Measurements from ENCODE around the gene TOB2. TPM values are rescaled to one million over a fixed set of nuclear protein-coding genes. Genes with fewer than 3 reads are reported as not detected.
"Not testable (repeated sequence)": the region's sequence is repeated elsewhere in the genome, so short reads cannot be mapped to it uniquely, and the experiment has no call there.

Gene TOB2
- total and polyA plus RNA-seq, 2 donors: 20.9 to 34.0 TPM

DNA sequence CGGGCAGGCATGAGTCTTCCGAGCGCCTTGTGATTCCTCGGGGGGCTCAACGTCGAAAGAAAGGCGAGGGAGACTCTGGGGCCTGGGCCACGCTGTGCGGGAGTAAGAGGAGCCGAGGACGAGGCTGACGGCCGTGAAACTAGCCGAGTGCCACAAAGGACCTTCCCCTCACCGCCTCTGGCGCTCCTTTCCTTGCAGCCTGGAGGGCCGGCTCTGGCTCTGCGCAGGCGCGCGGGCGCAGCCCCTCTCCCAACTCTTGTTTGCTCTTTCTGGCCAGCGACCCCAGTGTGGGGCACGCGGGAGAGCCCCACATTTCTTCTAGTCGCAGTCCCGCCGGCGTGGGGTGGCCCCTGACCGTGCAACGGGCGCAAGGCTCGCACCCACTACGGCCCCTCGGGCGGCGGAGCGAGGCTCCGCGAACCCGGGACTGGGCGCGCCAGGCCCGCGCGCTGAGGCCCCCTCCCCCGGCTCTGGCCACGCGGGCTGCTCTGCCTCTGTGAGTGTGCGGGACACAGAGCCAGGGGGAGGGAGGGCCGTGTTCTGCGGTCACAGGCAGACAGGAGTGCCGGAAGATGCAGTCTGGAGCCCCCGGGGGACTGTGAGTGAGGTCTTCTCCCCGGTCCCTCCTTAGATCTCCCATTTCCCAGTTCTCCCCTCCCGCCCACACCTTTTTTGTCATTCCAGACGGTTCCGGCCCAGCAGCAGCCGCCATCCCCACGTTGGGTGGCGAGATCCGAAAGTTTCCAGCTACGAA lies 1.0 kb upstream of the TOB2 start:
- Histone ChIP-seq H3K4me3 (ENCODE audit: low read depth, low read length) (peak overlapping the region; percentile 60), H3K27ac (ENCODE audit: low read depth) (peak overlapping the region; percentile 97), H3K36me3 (ENCODE audit: insufficient read depth) (no peaks in the 10 kb centered on the region), H3K4me1 (ENCODE audit: insufficient read depth) (no peaks in the 10 kb centered on the region)
- under 1% methylated on average over 63 of the region's 63 CpGs for WGBS
- peak; percentile 36 for DNase-seq (ENCODE audit: extremely low spot score)

DNA sequence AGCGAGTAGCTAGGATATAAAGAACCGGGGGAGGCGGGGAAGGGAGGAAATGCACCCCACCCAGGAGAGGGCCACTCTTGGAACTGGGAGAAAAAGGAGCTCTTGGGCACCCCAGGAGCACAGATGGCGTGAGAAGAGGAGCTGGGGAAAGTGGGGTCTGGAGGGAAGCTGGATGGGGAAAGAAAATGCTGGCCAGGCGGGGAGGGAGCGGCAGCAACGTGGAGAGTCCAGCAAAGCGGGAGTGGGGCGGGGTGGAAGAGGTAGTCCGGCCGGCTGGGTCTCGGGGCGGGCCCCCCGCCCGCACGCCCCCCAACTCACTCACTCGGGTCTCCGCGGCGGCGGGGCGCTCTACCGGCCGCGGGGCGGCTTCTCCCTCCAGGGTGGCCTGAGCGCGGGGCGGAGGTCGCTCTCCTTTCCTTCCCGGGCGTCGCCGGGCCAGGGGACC lies 522 bp downstream of the TOB2 start:
- Histone ChIP-seq H3K27ac (ENCODE audit: low read depth) (peak overlapping the region; percentile 93), H3K36me3 (ENCODE audit: insufficient read depth) (no peaks in the 10 kb centered on the region), H3K4me3 (ENCODE audit: low read depth, low read length) (peak overlapping the region; percentile 93), H3K4me1 (ENCODE audit: insufficient read depth) (no peaks in the 10 kb centered on the region)
- DNase-seq (ENCODE audit: extremely low spot score): no peak
- under 1% methylated on average over 34 of the region's 34 CpGs for WGBS

DNA sequence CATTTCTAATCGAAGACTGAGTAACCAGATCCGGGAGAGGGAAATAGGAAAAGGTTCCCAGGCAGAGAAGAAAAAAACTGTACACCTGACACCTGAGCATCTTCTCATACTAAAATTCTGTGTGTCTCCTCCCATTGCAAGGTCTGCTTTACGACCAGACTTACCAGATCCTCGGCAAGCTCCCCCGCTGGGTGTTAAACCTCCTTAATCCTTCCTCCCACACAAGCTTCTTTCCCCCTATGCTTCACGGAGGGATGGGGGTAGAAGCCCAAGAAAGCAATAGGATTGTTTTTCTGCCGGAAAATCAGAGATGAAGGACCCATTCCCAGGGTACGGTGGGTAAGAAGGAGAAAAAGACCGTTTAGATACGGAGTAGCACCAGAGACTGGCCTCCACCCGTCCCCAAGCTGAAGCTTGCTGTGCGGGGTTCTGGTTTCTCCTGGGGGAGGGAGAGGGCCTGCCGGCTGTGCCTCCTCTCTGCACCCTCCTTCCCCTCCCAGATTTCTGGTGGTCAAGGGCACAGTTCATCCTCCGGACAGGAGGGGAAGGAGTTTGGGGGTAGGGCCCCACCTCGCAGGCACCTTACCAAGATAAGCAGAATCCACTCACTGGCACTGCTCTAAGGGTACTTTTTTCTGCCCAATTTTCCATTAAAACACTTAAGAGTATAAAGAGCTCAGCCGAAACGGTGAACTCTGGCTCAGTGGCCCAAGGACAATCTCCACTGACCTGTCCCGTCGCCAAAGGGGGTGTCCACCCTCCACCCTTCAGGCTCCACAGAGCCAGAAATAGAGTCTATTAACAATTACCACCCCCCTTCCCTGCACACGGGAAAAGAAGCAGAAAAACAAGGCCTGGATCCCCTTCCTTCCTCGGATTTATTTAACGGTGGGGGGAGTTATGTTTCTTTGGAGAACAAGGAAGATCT lies 1.2 kb downstream of the TOB2 start:
- no peaks in the 10 kb centered on the region for H3K36me3 ChIP-seq (ENCODE audit: insufficient read depth)
- H3K4me3 ChIP-seq (ENCODE audit: low read depth, low read length): peak overlapping the region; percentile 93
- no peaks in the 10 kb centered on the region for H3K4me1 ChIP-seq (ENCODE audit: insufficient read depth)
- peak overlapping the region; percentile 93 for H3K27ac ChIP-seq (ENCODE audit: low read depth)
- under 1% methylated on average over 22 of the region's 22 CpGs for WGBS
- DNase-seq (ENCODE audit: extremely low spot score): no peak

GRCh38 chr22:41444360-41445128 lies 2.1 kb downstream of the TOB2 start:
- H3K36me3 ChIP-seq (ENCODE audit: insufficient read depth): no peaks in the 10 kb centered on the region
- peak; percentile 97 for DNase-seq (ENCODE audit: extremely low spot score)
- peak overlapping the region; percentile 93 for H3K4me3 ChIP-seq (ENCODE audit: low read depth, low read length)
- under 1% methylated on average over 35 of the region's 35 CpGs for WGBS
- peak overlapping the region; percentile 93 for H3K27ac ChIP-seq (ENCODE audit: low read depth)
- H3K4me1 ChIP-seq (ENCODE audit: insufficient read depth): no peaks in the 10 kb centered on the region

- 82% methylated on average over 2 of the region's 2 CpGs for WGBS
- Histone ChIP-seq H3K4me1 (ENCODE audit: insufficient read depth) (no peaks in the 10 kb centered on the region), H3K36me3 (ENCODE audit: insufficient read depth) (no peaks in the 10 kb centered on the region), H3K27ac (ENCODE audit: low read depth) (no peak overlapping the region), H3K4me3 (ENCODE audit: low read depth, low read length) (no peak overlapping the region)
- no peak for DNase-seq (ENCODE audit: extremely low spot score)
Measured at GRCh38 chr22:41442240-41442792, 4.3 kb downstream of the TOB2 start.

DNA sequence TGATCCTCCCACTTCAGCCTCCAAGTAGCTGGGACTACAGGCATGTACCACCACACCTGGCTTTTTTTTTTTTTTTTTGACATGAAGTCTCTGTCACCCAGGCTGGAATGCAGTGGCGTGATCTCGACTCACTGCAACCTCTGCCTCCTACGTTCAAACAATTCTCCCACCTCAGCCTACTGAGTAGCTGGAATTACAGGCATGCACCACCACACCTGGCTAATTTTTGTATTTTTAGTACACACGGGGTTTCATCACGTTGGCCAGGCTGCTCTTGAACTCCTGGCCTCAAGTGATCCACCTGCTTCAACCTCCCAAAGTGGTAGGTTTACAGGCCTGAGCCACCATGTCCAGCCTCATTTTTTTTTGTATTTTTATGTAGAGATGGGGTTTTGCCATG lies 6.1 kb downstream of the TOB2 start:
- not testable (repeated sequence) for H3K4me1 ChIP-seq (ENCODE audit: insufficient read depth); H3K36me3 ChIP-seq (ENCODE audit: insufficient read depth); DNase-seq (ENCODE audit: extremely low spot score); H3K27ac ChIP-seq (ENCODE audit: low read depth); H3K4me3 ChIP-seq (ENCODE audit: low read depth, low read length)
- 88% methylated on average over 5 of the region's 5 CpGs for WGBS

- Histone ChIP-seq H3K4me3 (ENCODE audit: low read depth, low read length) (no peak overlapping the region), H3K4me1 (ENCODE audit: insufficient read depth) (no peaks in the 10 kb centered on the region), H3K27ac (ENCODE audit: low read depth) (no peak overlapping the region), H3K36me3 (ENCODE audit: insufficient read depth) (no peaks in the 10 kb centered on the region)
- no peak for DNase-seq (ENCODE audit: extremely low spot score)
- 87% methylated on average over 7 of the region's 7 CpGs for WGBS
Measured at GRCh38 chr22:41437198-41437597, 9.4 kb downstream of the TOB2 start.

DNA sequence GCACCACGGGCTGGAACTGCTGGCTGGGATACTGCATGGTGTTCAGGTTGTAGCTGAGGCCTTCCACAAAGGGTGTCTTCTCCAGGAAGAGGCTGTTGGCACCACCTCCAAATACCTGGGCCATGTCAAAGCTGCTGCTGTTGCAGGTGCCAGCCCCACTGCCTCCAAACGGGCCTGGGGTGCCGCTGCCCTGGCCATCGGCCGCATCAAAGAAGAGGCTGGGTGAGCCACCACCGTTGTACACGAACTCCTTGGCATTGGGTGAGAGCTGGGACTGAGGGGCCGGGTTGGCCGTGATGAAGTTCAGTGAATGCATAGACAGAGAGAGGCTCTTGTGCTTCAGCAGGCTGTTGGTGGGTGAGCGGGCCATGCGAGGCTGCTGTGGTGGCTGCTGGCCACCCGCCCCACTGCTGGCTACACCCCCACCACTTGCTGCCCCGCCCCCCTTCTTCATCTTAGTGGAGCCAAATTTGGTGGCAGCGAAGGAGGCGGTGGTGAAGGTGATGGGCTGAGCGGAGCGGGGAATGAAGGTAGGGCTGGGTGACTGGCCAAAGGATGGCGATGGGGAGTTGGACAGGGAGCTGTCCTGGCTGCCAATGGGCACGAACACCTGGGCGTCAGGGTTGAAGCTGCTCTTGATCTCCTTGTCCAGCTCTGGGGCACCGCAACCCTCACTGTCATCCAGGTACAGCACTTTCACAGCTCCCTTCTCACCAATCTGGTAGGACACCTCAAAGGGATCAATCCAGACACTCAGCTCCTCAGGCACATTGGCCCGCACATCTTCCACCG lies 10.1 kb downstream of the TOB2 start:
- H3K27ac ChIP-seq (ENCODE audit: low read depth): no peak overlapping the region
- H3K4me1 ChIP-seq (ENCODE audit: insufficient read depth): no peaks in the 10 kb centered on the region
- 88% methylated on average over 23 of the region's 23 CpGs for WGBS
- no peak overlapping the region for H3K4me3 ChIP-seq (ENCODE audit: low read depth, low read length)
- no peaks in the 10 kb centered on the region for H3K36me3 ChIP-seq (ENCODE audit: insufficient read depth)
- DNase-seq (ENCODE audit: extremely low spot score): no peak

DNA sequence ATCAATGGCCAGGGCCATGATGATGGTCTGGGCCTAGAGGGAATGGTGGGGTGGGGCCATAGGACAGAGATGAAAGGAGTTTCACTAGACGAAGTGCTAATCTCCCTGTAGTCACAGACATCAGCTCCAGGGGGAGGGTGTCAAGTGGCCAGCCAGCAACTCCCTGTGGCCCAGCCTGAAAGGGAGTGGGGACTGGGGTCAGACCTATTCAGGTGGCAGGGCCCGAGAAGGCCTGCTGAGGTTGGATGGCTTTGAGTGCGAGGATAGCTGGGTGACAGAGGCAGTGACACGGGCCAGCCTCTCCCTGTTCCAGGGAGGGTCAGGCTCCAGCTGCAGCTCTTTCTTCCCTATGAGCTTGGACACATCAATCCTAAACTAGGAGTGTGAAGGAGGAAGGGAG lies 11.0 kb downstream of the TOB2 start:
- Histone ChIP-seq H3K36me3 (ENCODE audit: insufficient read depth) (no peaks in the 10 kb centered on the region), H3K4me1 (ENCODE audit: insufficient read depth) (no peaks in the 10 kb centered on the region), H3K27ac (ENCODE audit: low read depth) (no peak overlapping the region), H3K4me3 (ENCODE audit: low read depth, low read length) (no peak overlapping the region)
- no peak for DNase-seq (ENCODE audit: extremely low spot score)
- 57% methylated on average over 4 of the region's 4 CpGs for WGBS

GRCh38 chr22:41434361-41435003 lies 12.1 kb downstream of the TOB2 start:
- H3K4me1 ChIP-seq (ENCODE audit: insufficient read depth); H3K36me3 ChIP-seq (ENCODE audit: insufficient read depth); H3K4me3 ChIP-seq (ENCODE audit: low read depth, low read length); DNase-seq (ENCODE audit: extremely low spot score); H3K27ac ChIP-seq (ENCODE audit: low read depth): not testable (repeated sequence)
- WGBS: 84% methylated on average over 5 of the region's 5 CpGs

DNA sequence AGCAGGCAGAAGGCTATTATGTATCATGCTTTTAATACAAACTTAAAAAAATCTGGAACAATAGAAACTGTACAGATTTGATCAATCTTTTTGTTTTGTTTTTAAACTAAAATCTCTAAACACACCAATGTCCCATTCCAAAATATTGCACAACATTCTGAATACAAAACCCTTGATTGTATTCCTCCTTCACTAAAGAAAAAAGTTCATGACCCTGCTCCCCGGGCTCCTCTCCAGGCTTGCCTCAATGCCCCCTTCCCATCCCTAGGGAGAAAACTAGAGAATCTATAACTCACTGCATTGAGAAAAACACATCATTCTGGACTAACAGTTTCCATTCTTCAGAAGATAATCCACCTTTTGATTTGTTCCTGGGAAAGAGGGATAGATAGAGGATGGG lies 13.1 kb downstream of the TOB2 start:
- H3K36me3 ChIP-seq (ENCODE audit: insufficient read depth); DNase-seq (ENCODE audit: extremely low spot score); H3K4me1 ChIP-seq (ENCODE audit: insufficient read depth); H3K27ac ChIP-seq (ENCODE audit: low read depth); H3K4me3 ChIP-seq (ENCODE audit: low read depth, low read length): not testable (repeated sequence)
- 88% methylated on average over 1 of the region's 1 CpG for WGBS

DNA sequence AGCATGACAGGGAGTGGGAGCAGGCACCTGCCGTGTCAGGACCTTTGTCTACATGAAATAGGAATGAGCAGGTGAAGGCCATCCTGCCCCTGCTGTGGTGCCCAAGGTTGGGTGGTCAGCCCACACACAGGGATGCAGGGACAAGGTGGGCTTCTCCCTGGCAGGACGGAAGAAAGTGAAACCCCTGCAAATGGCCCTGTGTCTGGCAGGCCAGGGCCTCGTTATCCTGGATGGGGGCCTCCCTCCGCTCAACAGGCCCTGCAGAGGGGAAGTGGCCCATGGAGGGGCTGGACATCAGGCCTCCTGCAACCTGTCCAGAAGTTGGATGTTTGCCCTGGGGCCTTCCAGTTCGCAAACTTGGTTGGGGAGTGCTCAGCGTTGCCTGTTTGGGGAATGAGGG lies 14.9 kb downstream of the TOB2 start:
- H3K36me3 ChIP-seq (ENCODE audit: insufficient read depth): no peaks in the 10 kb centered on the region
- no peak overlapping the region for H3K4me3 ChIP-seq (ENCODE audit: low read depth, low read length)
- 74% methylated on average over 6 of the region's 6 CpGs for WGBS
- H3K27ac ChIP-seq (ENCODE audit: low read depth): no peak overlapping the region
- H3K4me1 ChIP-seq (ENCODE audit: insufficient read depth): no peaks in the 10 kb centered on the region
- DNase-seq (ENCODE audit: extremely low spot score): no peak
